Mucosa of rectum (tissue), 2 donors: Measurements from ENCODE around the gene C4orf33.
A peak's percentile ranks its signal among the peaks of the same experiment; 100 is the strongest.

Experiments
- H3K27ac ChIP-seq, 2 donors: one replicate each; pipeline ENCODE4 v1.7.0; 2013; ENCODE audit warnings: inconsistent platforms in 2 of 2, low read depth in 2 of 2, low read length in 2 of 2
- H3K27me3 ChIP-seq, 2 donors: one replicate each; pipeline ENCODE4 v1.7.0; 2013; ENCODE audit warnings: low read length in 2 of 2; ENCODE audit not compliant: control insufficient read depth in 2 of 2, insufficient read depth in 2 of 2
- H3K36me3 ChIP-seq, 2 donors: one replicate each; pipeline ENCODE4 v1.7.0; 2013; ENCODE audit warnings: low read length in 2 of 2; ENCODE audit not compliant: control insufficient read depth in 2 of 2, insufficient read depth in 2 of 2
- H3K4me1 ChIP-seq, 2 donors: one replicate each; pipeline ENCODE4 v1.7.0; 2013; ENCODE audit warnings: low read length in 2 of 2, mild to moderate bottlenecking in 1 of 2; ENCODE audit not compliant: control insufficient read depth in 2 of 2, insufficient read depth in 2 of 2
- H3K4me3 ChIP-seq, 2 donors: one replicate each; pipeline ENCODE4 v1.7.0; 2013; ENCODE audit warnings: low read length in 2 of 2
- H3K9ac ChIP-seq, 2 donors: one replicate each; pipeline ENCODE4 v1.7.0; 2013; ENCODE audit warnings: low read length in 2 of 2, low read depth in 1 of 2, mild to moderate bottlenecking in 1 of 2
- H3K9me3 ChIP-seq, 2 donors: one replicate each; pipeline ENCODE4 v1.7.0; 2013; ENCODE audit warnings: low read length in 2 of 2; ENCODE audit not compliant: control insufficient read depth in 2 of 2
- donor health status: healthy.
- donor health status: Normal muscosa, but diverticular disease.

The C4orf33 gene

GRCh38 chr4:129087516-129087915, 8.4 kb upstream of the C4orf33 start:
- Histone ChIP-seq H3K9ac (no peak overlapping the region), H3K4me1 (peaks cover 12 to 16% of the 10 kb centered on the region in 2 donors), H3K4me3 (no peak overlapping the region)

GRCh38 chr4:129092631-129093190, 3.2 kb upstream of the C4orf33 start:
- Histone ChIP-seq H3K36me3 (no peaks in the 10 kb centered on the region), H3K4me3 (peak overlapping the region; percentile 90 to 95), H3K27ac (peak overlapping the region; percentile 99), H3K4me1 (peaks cover 16% of the 10 kb centered on the region in 2 donors), H3K9me3 (no peaks in the 10 kb centered on the region), H3K9ac (peak overlapping the region; percentile 95 to 100), H3K27me3 (no peaks in the 10 kb centered on the region)

More at GRCh38 chr4:129087516-129087915, 8.4 kb upstream of the C4orf33 start:
- no peak overlapping the region for H3K27ac ChIP-seq
- H3K27me3 ChIP-seq = no peaks in the 10 kb centered on the region
- H3K9me3 ChIP-seq = no peaks in the 10 kb centered on the region
- H3K36me3 ChIP-seq = no peaks in the 10 kb centered on the region

- H3K9ac ChIP-seq = peak within 1 kb of the TSS; percentile 95 to 100
- no peaks in the 10 kb centered on the region for H3K9me3 ChIP-seq
- H3K27me3 ChIP-seq = no peaks in the 10 kb centered on the region
- no peaks in the 10 kb centered on the region for H3K36me3 ChIP-seq
- peak within 1 kb of the TSS; percentile 99 for H3K27ac ChIP-seq
- peak within 1 kb of the TSS; percentile 90 to 95 for H3K4me3 ChIP-seq
- peaks cover 16% of the 10 kb centered on the region in 2 donors for H3K4me1 ChIP-seq
These were observed 2.6 kb upstream of the C4orf33 start, which contains the start of gene SCLT1 for GRCh38 chr4:129093191-129093920. SCLT1 (minus strand) TSS chr4:129093539; CDS start chr4:129093103, 436 bp downstream.

- Histone ChIP-seq H3K9ac (peak overlapping the region in 1 of 2 donors; percentile 100), H3K4me1 (peaks cover 16% of the 10 kb centered on the region in 2 donors), H3K4me3 (peak overlapping the region in 1 of 2 donors; percentile 90), H3K9me3 (no peaks in the 10 kb centered on the region), H3K36me3 (no peaks in the 10 kb centered on the region), H3K27me3 (no peaks in the 10 kb centered on the region), H3K27ac (no peak overlapping the region)
These were observed 1.6 kb upstream of the C4orf33 start for GRCh38 chr4:129094347-129094746.

- Histone ChIP-seq H3K27me3 (no peaks in the 10 kb centered on the region), H3K9me3 (no peaks in the 10 kb centered on the region), H3K36me3 (peaks cover 0 to 4% of the 10 kb centered on the region in 2 donors), H3K27ac (no peak overlapping the region), H3K4me3 (no peak overlapping the region), H3K4me1 (peaks cover 0 to 3% of the 10 kb centered on the region in 2 donors), H3K9ac (no peak overlapping the region)
These were observed 2.6 kb downstream of the C4orf33 start for GRCh38 chr4:129098531-129099001.

GRCh38 chr4:129109965-129110824, 14.2 kb downstream of the C4orf33 start:
- Histone ChIP-seq H3K36me3 (peaks cover 7 to 11% of the 10 kb centered on the region in 2 donors), H3K4me3 (no peak overlapping the region), H3K27me3 (no peaks in the 10 kb centered on the region), H3K9ac (no peak overlapping the region), H3K27ac (no peak overlapping the region), H3K9me3 (no peaks in the 10 kb centered on the region), H3K4me1 (no peaks in the 10 kb centered on the region)

GRCh38 chr4:129110931-129111330, 15.0 kb downstream of the C4orf33 start:
- Histone ChIP-seq H3K9me3 (no peaks in the 10 kb centered on the region), H3K27ac (no peak overlapping the region), H3K4me3 (no peak overlapping the region), H3K27me3 (no peaks in the 10 kb centered on the region), H3K9ac (no peak overlapping the region), H3K4me1 (no peaks in the 10 kb centered on the region), H3K36me3 (peaks cover 7 to 11% of the 10 kb centered on the region in 2 donors)

- Histone ChIP-seq H3K4me3 (no peak overlapping the region), H3K9ac (no peak overlapping the region), H3K4me1 (no peaks in the 10 kb centered on the region), H3K27me3 (no peaks in the 10 kb centered on the region), H3K9me3 (no peaks in the 10 kb centered on the region), H3K36me3 (peaks cover 7 to 11% of the 10 kb centered on the region in 2 donors), H3K27ac (no peak overlapping the region)
These were observed 16.0 kb downstream of the C4orf33 start for GRCh38 chr4:129111919-129112318.

GRCh38 chr4:129113434-129113833, 17.5 kb downstream of the C4orf33 start:
- no peaks in the 10 kb centered on the region for H3K4me1 ChIP-seq
- H3K9ac ChIP-seq = no peak overlapping the region
- no peaks in the 10 kb centered on the region for H3K27me3 ChIP-seq
- H3K27ac ChIP-seq = no peak overlapping the region
- H3K36me3 ChIP-seq = peaks cover 7 to 11% of the 10 kb centered on the region in 2 donors
- no peak overlapping the region for H3K4me3 ChIP-seq
- no peaks in the 10 kb centered on the region for H3K9me3 ChIP-seq
